Smooth muscle cell of the umbilical artery (primary cell): ENCODE measurements around the gene OR4F6. TPM values are rescaled to one million over a fixed set of nuclear protein-coding genes. Genes with fewer than 3 reads are reported as not detected.

Experiments
- total RNA-seq: library from RNA; depleted of rRNA; stranded (reverse); fragments of >200 nt; gene quantifications from 2 replicates; pipeline ENCODE4 v1.2.3, GENCODE V29; 2014

OR4F6 gene
- not detected in 2 replicates for total RNA-seq

GRCh38 chr15:101803209-101803608, at the start of gene OR4F6:
Gene OR4F6 (plus strand): TSS chr15:101803509. CDS start chr15:101805720, 2,211 bp downstream.

GRCh38 chr15:101811902-101812301, 8.6 kb downstream of the OR4F6 start, which contains the start of gene OR4F15:
Gene OR4F15 (plus strand): TSS chr15:101812202. CDS start chr15:101818187, 5,985 bp downstream.

Other genes with a start within 250 kb of the OR4F6 start
- gene TM2D3, start 151.1 kb upstream of the OR4F6 start, total RNA-seq = 30.1 and 42.5 TPM in 2 replicates
- gene TARS3, start 79.0 kb upstream of the OR4F6 start, total RNA-seq = 13.9 and 14.3 TPM in 2 replicates
- 0.05 TPM in 1 of 2 replicates, not detected in the other for gene OR4F15, start 8.7 kb downstream of the OR4F6 start, total RNA-seq